HG02840 (cell line): ENCODE results near the gene GMDS.

Experiments
- ATAC-seq: cut with Tn5 transposase; IDR thresholded peaks from one replicate; pipeline ENCODE4 v1.9.1; 2021; ENCODE audit warnings: mild to moderate bottlenecking, moderate library complexity, moderate number of reproducible peaks; ENCODE audit not compliant: unreplicated experiment, low FRiP score

GMDS gene

GRCh38 chr6:2242311-2242710, 3.1 kb downstream of the GMDS start:
- ATAC-seq, result no peak

GRCh38 chr6:2240961-2241360, 4.4 kb downstream of the GMDS start:
- no peak for ATAC-seq

GRCh38 chr6:2237001-2237400, 8.4 kb downstream of the GMDS start:
- no peak for ATAC-seq

- no peak for ATAC-seq
Observed at GRCh38 chr6:2235777-2236495, 9.5 kb downstream of the GMDS start.

- ATAC-seq, result no peak
Observed at GRCh38 chr6:2232445-2232844, 13.0 kb downstream of the GMDS start.

GRCh38 chr6:2231438-2231837, 14.0 kb downstream of the GMDS start:
- ATAC-seq, result no peak

GRCh38 chr6:2230659-2231277, 14.6 kb downstream of the GMDS start:
- ATAC-seq, result no peak

GRCh38 chr6:2229742-2230141, 15.7 kb downstream of the GMDS start:
- no peak for ATAC-seq

- no peak for ATAC-seq
Observed at GRCh38 chr6:2229039-2229438, 16.4 kb downstream of the GMDS start.

- ATAC-seq, result no peak
Observed at GRCh38 chr6:2228392-2228791, 17.0 kb downstream of the GMDS start.

- ATAC-seq, result no peak
Observed at GRCh38 chr6:2226775-2227174, 18.6 kb downstream of the GMDS start.

GRCh38 chr6:2225422-2226392, 19.7 kb downstream of the GMDS start:
- no peak for ATAC-seq

- ATAC-seq, result no peak
Observed at GRCh38 chr6:2224847-2225382, 20.5 kb downstream of the GMDS start.

- no peak for ATAC-seq
Observed at GRCh38 chr6:2222275-2222842, 23.0 kb downstream of the GMDS start.

- ATAC-seq, result no peak
Observed at GRCh38 chr6:2221726-2222274, 23.6 kb downstream of the GMDS start.

- no peak for ATAC-seq
Observed at GRCh38 chr6:2220154-2220553, 25.3 kb downstream of the GMDS start.

- ATAC-seq, result no peak
Observed at GRCh38 chr6:2218866-2219265, 26.5 kb downstream of the GMDS start.

- ATAC-seq, result no peak
Observed at GRCh38 chr6:2216794-2217383, 28.5 kb downstream of the GMDS start.

- ATAC-seq, result no peak
Observed at GRCh38 chr6:2215342-2215741, 30.1 kb downstream of the GMDS start.

- ATAC-seq, result no peak
Observed at GRCh38 chr6:2213086-2213485, 32.3 kb downstream of the GMDS start.
